K562 (cell line): Measurements from ENCODE around the gene PSAP. TPM values are rescaled to one million over a fixed set of nuclear protein-coding genes. Genes with fewer than 3 reads are reported as not detected.

Experiments used
- AFF4 ChIP-seq: sonication (generic); formaldehyde crosslinking; IDR thresholded peaks from 2 replicates; pipeline ENCODE4 v1.8.0; 2023; ENCODE audit warnings: mild to moderate bottlenecking, missing genetic modification reagents
- ATF3 ChIP-seq, 2 experiments: fragments of 450-650 bp in 1 of 2; sonication (generic) in 1 of 2; formaldehyde crosslinking in 1 of 2; IDR thresholded peaks in 1 of 2; conservative IDR thresholded peaks in 1 of 2; 2 replicates each; pipeline versions ENCODE4 v1.6.1 to v1.8.1; 2016 to 2023; ENCODE audit warnings: mild to moderate bottlenecking in 2 of 2, moderate library complexity in 2 of 2, inconsistent platforms in 1 of 2, missing genetic modification reagents in 1 of 2
- ATF7 ChIP-seq: fragments of 450-650 bp; IDR thresholded peaks from 2 replicates; pipeline ENCODE4 v1.7.1; 2014; ENCODE audit warnings: mild to moderate bottlenecking, moderate library complexity
- DMBX1 ChIP-seq: fragments of 250-450 bp; sonication (Bioruptor Pico); IDR thresholded peaks from 2 replicates; pipeline ENCODE4 v1.8.0; 2022; ENCODE audit warnings: inconsistent platforms, mild to moderate bottlenecking, moderate library complexity, borderline replicate concordance
- E2F3 ChIP-seq: fragments of 250-450 bp; sonication (Bioruptor Pico); IDR thresholded peaks from 2 replicates; pipeline ENCODE4 v1.4.0; 2020; ENCODE audit warnings: mild to moderate bottlenecking
- ETV6 ChIP-seq, 3 experiments: fragments of 150-350 bp in 1 of 3; sonication (generic) in 1 of 3; formaldehyde crosslinking in 1 of 3; IDR thresholded peaks; 2 replicates each; pipeline versions ENCODE4 v1.6.1 to v1.8.0; 2014 to 2022; ENCODE audit warnings: borderline replicate concordance in 2 of 3, low read depth in 2 of 3, antibody characterized with exemption in 1 of 3, low read length in 1 of 3, mild to moderate bottlenecking in 1 of 3, missing genetic modification reagents in 1 of 3
- GABPB1 ChIP-seq: sonication (generic); formaldehyde crosslinking; IDR thresholded peaks from 2 replicates; pipeline ENCODE4 v1.8.0; 2022; ENCODE audit warnings: mild to moderate bottlenecking, missing genetic modification reagents
- GTF2E2 ChIP-seq: fragments of 200-800 bp; sonication (Bioruptor generic); IDR thresholded peaks from 2 replicates; pipeline ENCODE4 v1.6.1; 2016; ENCODE audit warnings: missing genetic modification characterization, missing compliant biosample characterization
- HCFC1 ChIP-seq: IDR thresholded peaks from 2 replicates; pipeline ENCODE4 v1.6.1; 2012; ENCODE audit warnings: low read depth, low read length, improper control_type of control experiment
- HDAC3 ChIP-seq: fragments of 450-650 bp; IDR thresholded peaks from 2 replicates; pipeline ENCODE4 v1.6.1; 2018; ENCODE audit warnings: borderline replicate concordance, mild to moderate bottlenecking, moderate library complexity; ENCODE audit not compliant: partially characterized antibody
- HIVEP1 ChIP-seq: fragments of 250-450 bp; sonication (Bioruptor Pico); IDR thresholded peaks from 2 replicates; pipeline ENCODE4 v1.4.0; 2020; ENCODE audit warnings: mild to moderate bottlenecking
- HMGN3 ChIP-seq: IDR thresholded peaks from 2 replicates; pipeline ENCODE4 v1.6.1; 2011; ENCODE audit warnings: borderline replicate concordance, low read depth, mild to moderate bottlenecking, mixed read lengths, low read length; ENCODE audit not compliant: insufficient read length; ENCODE audit errors: extremely low read depth
- POLR2A ChIP-seq: fragments of 450-650 bp; conservative IDR thresholded peaks from 2 replicates; pipeline ENCODE4 v1.6.1; 2016
- RB1 ChIP-seq: fragments of 450-650 bp; IDR thresholded peaks from 2 replicates; pipeline ENCODE4 v1.6.1; 2017; ENCODE audit warnings: low read depth, mild to moderate bottlenecking
- TCF7L2 ChIP-seq: fragments of 150-350 bp; IDR thresholded peaks from 2 replicates; pipeline ENCODE4 v1.6.1; 2016; ENCODE audit warnings: low read depth, mild to moderate bottlenecking, low read length, moderate library complexity
- TRIM24 ChIP-seq, 2 experiments: fragments of 450-650 bp; IDR thresholded peaks; 2 replicates each; pipeline ENCODE4 v1.6.1; 2016
- UBTF ChIP-seq, 2 experiments: IDR thresholded peaks; 2 replicates each; pipeline ENCODE4 v1.6.1; 2012; ENCODE audit warnings: improper control_type of control experiment in 2 of 2, low read depth in 2 of 2, low read length in 2 of 2, borderline replicate concordance in 1 of 2
- ZNF282 ChIP-seq: sonication (generic); formaldehyde crosslinking; IDR thresholded peaks from 2 replicates; pipeline ENCODE4 v1.8.1; 2023; ENCODE audit warnings: missing genetic modification reagents
- ZNF76 ChIP-seq: fragments of 250-450 bp; sonication (Bioruptor Pico); IDR thresholded peaks from 2 replicates; pipeline ENCODE4 v1.4.0; 2020; ENCODE audit warnings: mild to moderate bottlenecking, moderate library complexity, borderline replicate concordance
- polyA plus RNA-seq, 8 experiments: library from polyadenylated mRNA; depleted of rRNA in 4 of 8; stranded (reverse) in 5 of 8; unstranded in 3 of 8; fragments of >200 nt; fragmentation: Nextera tagmentation in 2 of 8; fragmentation: Illumina TruSeq in 1 of 8; extraction: Ambion mirVana in 2 of 8; extraction: Trizol in 1 of 8; gene quantifications; 2 replicates each; pipeline versions ENCODE4 v1.2.1 to v1.2.3, GENCODE V29; 2011 to 2014; ENCODE audit warnings: inconsistent platforms in 1 of 8, missing spikeins in 1 of 8
- total RNA-seq, 7 experiments: library from RNA; depleted of rRNA in 6 of 7; stranded (reverse); fragments of >200 nt in 6 of 7; fragmentation: Illumina TruSeq in 2 of 7; extraction: Trizol in 2 of 7; gene quantifications; 2 replicates each; pipeline versions ENCODE4 v1.2.1 to v1.2.3, GENCODE V29; 2011 to 2021; ENCODE audit warnings: low replicate concordance in 1 of 7

PSAP gene
- total and polyA plus RNA-seq, 9 of the 15 experiments (the other 6 are each of a cell fraction or from before 2014, with no cell fraction given): 245 to 700 (median 429) TPM

- TF ChIP-seq ATF7 (peak; percentile 81; the same call in 1 of the 2 replicates), HIVEP1 (0 out of 2 replicates have a peak, but pooled peaks have one; percentile 30), UBTF (IDR thresholded peaks at IDR 0.05; ENCODE audit: borderline replicate concordance in 1 of 2, low read depth in 2 of 2, low read length in 2 of 2) (peak in 1 of 2 experiments; percentile 77; a peak in 2 of 4 replicates), HCFC1 (peak; percentile 56), ATF3 (IDR thresholded peaks at IDR 0.05) (no peak), ATF3 (CRISPR knock-in tag; conservative IDR thresholded peaks at IDR 0.05) (peak; percentile 49; the same call in 1 of the 2 replicates), ZNF282 (CRISPR knock-in tag) (no peak), POLR2A (peak; percentile 72), HDAC3 (no peak), RB1 (peak; percentile 99), GTF2E2 (tag) (peak; percentile 73; the same call in 1 of the 2 replicates), AFF4 (CRISPR knock-in tag) (peak; percentile 94), TRIM24 (IDR thresholded peaks at IDR 0.05) (0 out of 4 replicates have a peak, but pooled peaks of 1 of the 2 experiments have one; percentile 8), E2F3 (peak; percentile 65; the same call in 1 of the 2 replicates), ZNF76 (CRISPR knock-in tag) (0 out of 2 replicates have a peak, but pooled peaks have one; percentile 56), DMBX1 (CRISPR knock-in tag) (0 out of 2 replicates have a peak, but pooled peaks have one; percentile 34), GABPB1 (CRISPR knock-in tag) (peak; percentile 75), ETV6 (IDR thresholded peaks at IDR 0.05; ENCODE audit: borderline replicate concordance in 1 of 2, low read depth in 2 of 2, low read length in 1 of 2) (no peak), ETV6 (CRISPR knock-in tag; IDR thresholded peaks at IDR 0.05; ENCODE audit: borderline replicate concordance) (no peak), TCF7L2 (no peak), HMGN3 (peak; percentile 77)
Observed at GRCh38 chr10:71773221-71773971, 77.7 kb downstream of the PSAP start, which contains the start of gene VSIR (continued).
